GM12878 (cell line): Measurements from ENCODE around the gene NOD1. TPM values are rescaled to one million over a fixed set of nuclear protein-coding genes. Genes with fewer than 3 reads are reported as not detected.

ENCODE experiments used
- ATAC-seq: fragments of 200-7000 bp; cut with Tn5 transposase; 3 replicates; pipeline ENCODE4 v1.9.1; 2020; ENCODE audit warnings: mild to moderate bottlenecking, moderate library complexity
- BruUV-seq: library from RNA; stranded (reverse); fragments of 400-500 nt; replicated peaks from 2 replicates; lab custom pipeline; 2021; lab: Mats Ljungman, UMichigan
- CTCF ChIA-PET: fragments of 300-600 bp; sonication (Branson Sonifier 250); formaldehyde crosslinking; extraction: SDS; loops from one replicate; lab custom pipeline; 2021; ENCODE audit warnings: inconsistent platforms; lab: Yijun Ruan, JAX
- POLR2A ChIA-PET: fragments of 350-600 bp; formaldehyde crosslinking; extraction: SDS; loops from one replicate; lab custom pipeline; 2021; ENCODE audit warnings: inconsistent platforms; lab: Charles Lee
- RAD21 ChIA-PET: fragments of 300-600 bp; sonication (Branson Sonifier 250); formaldehyde crosslinking; loops from one replicate; lab custom pipeline; 2023; ENCODE audit warnings: antibody characterized with exemption; ENCODE audit not compliant: unreplicated experiment; lab: Charles Lee
- SMC1A ChIA-PET: fragments of 300-600 bp; sonication (Branson Sonifier 250); formaldehyde crosslinking; loops from one replicate; lab custom pipeline; 2023; ENCODE audit not compliant: unreplicated experiment, uncharacterized antibody; lab: Charles Lee
- DNase-seq: peaks from one replicate; pipeline ENCODE4 v3.0.0-alpha.2; 2011; ENCODE audit warnings: low read depth, low spot score
- FAIRE-seq: peaks from 3 replicates; lab custom pipeline; 2011; peaks lifted over from hg19 to GRCh38; lab: Jason Lieb, UNC
- H2AFZ ChIP-seq: 2 replicates; pipeline ENCODE4 v1.6.0; 2011; ENCODE audit warnings: low read depth, low read length, control low read depth; ENCODE audit not compliant: control insufficient read depth
- H3K27ac ChIP-seq: 2 replicates; pipeline ENCODE4 v1.5.1; 2011; ENCODE audit warnings: control low read depth; ENCODE audit not compliant: control insufficient read depth, insufficient read depth
- H3K27me3 ChIP-seq, 2 experiments: replicated peaks in 1 of 2; 2 replicates each; pipeline versions ENCODE4 v1.6.0 to v1.6.1; 2011; ENCODE audit warnings: low read length in 1 of 2; ENCODE audit not compliant: control insufficient read depth in 2 of 2, insufficient read depth in 2 of 2
- H3K36me3 ChIP-seq, 2 experiments: 2 replicates each; pipeline ENCODE4 v1.5.1; 2011; ENCODE audit warnings: low read length in 1 of 2; ENCODE audit not compliant: control insufficient read depth in 2 of 2, insufficient read depth in 2 of 2
- H3K4me1 ChIP-seq: 2 replicates; pipeline ENCODE4 v1.6.1; 2011; ENCODE audit warnings: mild to moderate bottlenecking, low read length, moderate library complexity, mixed read lengths; ENCODE audit not compliant: control insufficient read depth, insufficient read depth
- H3K4me2 ChIP-seq: 2 replicates; pipeline ENCODE4 v1.6.0; 2011; ENCODE audit warnings: control low read depth; ENCODE audit not compliant: control insufficient read depth, insufficient read depth
- H3K4me3 ChIP-seq: fragments of 200-600 bp; sonication (generic); 2 replicates; pipeline ENCODE4 v1.5.1; 2016
- H3K79me2 ChIP-seq: 2 replicates; pipeline ENCODE4 v1.6.0; 2011; ENCODE audit warnings: low read length; ENCODE audit not compliant: control insufficient read depth, insufficient read depth
- H3K9ac ChIP-seq: 2 replicates; pipeline ENCODE4 v1.8.0; 2011; ENCODE audit warnings: low read length, control low read depth, mixed read lengths; ENCODE audit not compliant: control insufficient read depth, insufficient read depth
- H3K9me3 ChIP-seq: replicated peaks from 3 replicates; pipeline ENCODE4 v1.5.1; 2011; ENCODE audit warnings: mild to moderate bottlenecking, low read length; ENCODE audit not compliant: control insufficient read depth, insufficient read depth
- H4K20me1 ChIP-seq: 2 replicates; pipeline ENCODE4 v1.6.0; 2011; ENCODE audit not compliant: control insufficient read depth, insufficient read depth
- CBFB ChIP-seq: IDR thresholded peaks from 2 replicates; pipeline ENCODE4 v1.6.1; 2016; ENCODE audit warnings: antibody characterized with exemption, low read depth
- CBX3 ChIP-seq: fragments of 200-600 bp; sonication (generic); IDR thresholded peaks from 2 replicates; pipeline ENCODE4 v1.6.1; 2016; ENCODE audit warnings: low read depth, borderline replicate concordance
- CHD1 ChIP-seq: IDR thresholded peaks from 2 replicates; pipeline ENCODE4 v1.6.1; 2012; ENCODE audit warnings: low read depth, low read length, improper control_type of control experiment
- EZH2 ChIP-seq: IDR thresholded peaks from 2 replicates; pipeline ENCODE4 v1.6.1; 2012; ENCODE audit warnings: low read depth, mild to moderate bottlenecking, control low read depth, inconsistent platforms, low read length, borderline replicate concordance; ENCODE audit not compliant: control insufficient read depth
- IKZF1 ChIP-seq: fragments of 450-650 bp; conservative IDR thresholded peaks from 2 replicates; pipeline ENCODE4 v1.6.1; 2017; ENCODE audit warnings: antibody characterized with exemption, mild to moderate bottlenecking
- NFYA ChIP-seq: IDR thresholded peaks from 2 replicates; pipeline ENCODE4 v1.6.1; 2011; ENCODE audit warnings: low read depth, mild to moderate bottlenecking, low read length, improper control_type of control experiment, borderline replicate concordance
- SP1 ChIP-seq: IDR thresholded peaks from one replicate; pipeline ENCODE4 v1.6.1; 2011; ENCODE audit warnings: low read depth, low read length
- SUPT20H ChIP-seq: IDR thresholded peaks from 2 replicates; pipeline ENCODE4 v1.6.1; 2011; ENCODE audit warnings: low read depth, mild to moderate bottlenecking, low read length, moderate library complexity, borderline replicate concordance; ENCODE audit not compliant: control insufficient read depth
- ZNF24 ChIP-seq: fragments of 450-650 bp; IDR thresholded peaks from 2 replicates; pipeline ENCODE4 v1.6.1; 2017; ENCODE audit warnings: antibody characterized with exemption, mild to moderate bottlenecking
- WGBS: methylation state at CpG from one replicate; pipeline ENCODE4 v1.1.6; 2016; ENCODE audit warnings: low lambda C conversion rate; ENCODE audit not compliant: insufficient replicate concordance, insufficient coverage; ENCODE audit errors: missing lambda C conversion rate; 5-methylcytosine and 5-hydroxymethylcytosine counted together
- in situ Hi-C: fragments of 300-500 bp; cut with MboI; formaldehyde crosslinking; loops from 9 replicates; pipeline ENCODE4 v1.14.3; 2018; ENCODE audit warnings: mixed read lengths
- intact Hi-C: fragments of 100-400 bp; cut with micrococcal nuclease; formaldehyde crosslinking; loops from one replicate; pipeline ENCODE4 v1.14.2; 2022; ENCODE audit not compliant: unreplicated experiment
- polyA plus RNA-seq, 11 experiments: library from polyadenylated mRNA; depleted of rRNA in 4 of 11; unstranded in 6 of 11; stranded (reverse) in 5 of 11; fragments of >200 nt; fragmentation: Nextera tagmentation in 4 of 11; fragmentation: Illumina TruSeq in 1 of 11; extraction: Ambion mirVana in 4 of 11; extraction: Trizol in 1 of 11; gene quantifications; 1 replicate in 1 of 11; 2 replicates in 10 of 11; pipeline versions ENCODE4 v1.2.1 to v1.2.3, GENCODE V29; 2011 to 2016; ENCODE audit warnings: inconsistent platforms in 2 of 11, missing spikeins in 2 of 11, low read depth in 1 of 11
- total RNA-seq, 4 experiments: library from RNA; depleted of rRNA in 3 of 4; stranded (reverse); fragments of >200 nt in 3 of 4; fragmentation: Illumina TruSeq in 1 of 4; extraction: Trizol in 1 of 4; gene quantifications; 2 replicates each; pipeline versions ENCODE4 v1.2.1 to v1.2.3, GENCODE V29; 2013 to 2021
- TF ChIP-seq, protein P1 (sequence below): IDR thresholded peaks from 2 replicates; pipeline ENCODE4 v1.6.1; 2011; ENCODE audit warnings: mild to moderate bottlenecking, low read depth, low read length, moderate library complexity; ENCODE audit not compliant: insufficient replicate concordance
- TF ChIP-seq, protein P2 (sequence below): IDR thresholded peaks from 2 replicates; pipeline ENCODE4 v1.6.1; 2011; ENCODE audit warnings: borderline replicate concordance, low read depth, mild to moderate bottlenecking, moderate library complexity, mixed read lengths, low read length; ENCODE audit not compliant: insufficient read depth; ENCODE audit errors: extremely low read length

The NOD1 gene
- total and polyA plus RNA-seq, 10 of the 15 experiments (the other 5 are each of a cell fraction or from before 2014, with no cell fraction given) = 1.8 to 14.6 (median 8.9) TPM

DNA sequence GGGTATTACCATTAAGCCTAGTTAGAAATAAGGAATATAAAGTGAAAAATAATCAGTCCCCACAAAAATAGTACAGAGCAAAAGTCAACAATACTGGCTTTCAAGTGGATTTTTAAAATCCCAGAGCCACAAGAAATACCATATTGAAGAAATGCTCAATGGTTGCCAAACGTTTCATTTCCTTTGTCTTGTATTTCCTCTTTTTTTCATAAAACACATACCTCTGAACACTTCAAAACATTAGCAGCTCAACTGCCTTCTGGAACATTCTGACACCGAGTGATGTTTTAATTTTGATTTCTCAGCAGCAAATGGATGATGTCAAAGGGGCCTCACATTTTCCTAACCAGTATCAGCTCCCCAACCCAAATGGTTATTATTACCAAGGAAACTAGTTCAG, 10.5 kb downstream of the NOD1 start:
- ChIA-PET CTCF (interaction anchor here (0.6 to 1.3 kb wide), 2 partner anchors 9 to 10 kb away, joined by 6 to 7 read pairs; no protein-coding TSS in a partner anchor), SMC1A (interaction anchor here (3.8 kb wide), 1 partner anchor 10 kb away, joined by 15 read pairs; the partner anchor contains the start of gene NOD1)
- Histone ChIP-seq H3K4me1 (peaks cover 30% of the 10 kb centered on the region), H3K27ac (no peak overlapping the region)
- no peak for ATAC-seq
- intact Hi-C loops = no loop called here
- TF ChIP-seq ZNF24 = peak; percentile 64; the same call in 1 of the 2 replicates
- TF ChIP-seq, protein P1, sequence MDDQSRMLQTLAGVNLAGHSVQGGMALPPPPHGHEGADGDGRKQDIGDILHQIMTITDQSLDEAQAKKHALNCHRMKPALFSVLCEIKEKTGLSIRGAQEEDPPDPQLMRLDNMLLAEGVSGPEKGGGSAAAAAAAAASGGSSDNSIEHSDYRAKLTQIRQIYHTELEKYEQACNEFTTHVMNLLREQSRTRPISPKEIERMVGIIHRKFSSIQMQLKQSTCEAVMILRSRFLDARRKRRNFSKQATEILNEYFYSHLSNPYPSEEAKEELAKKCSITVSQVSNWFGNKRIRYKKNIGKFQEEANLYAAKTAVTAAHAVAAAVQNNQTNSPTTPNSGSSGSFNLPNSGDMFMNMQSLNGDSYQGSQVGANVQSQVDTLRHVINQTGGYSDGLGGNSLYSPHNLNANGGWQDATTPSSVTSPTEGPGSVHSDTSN = no peak
- TF ChIP-seq, all 136 proteins: peak for 1
- no peak for FAIRE-seq
- no peak overlapping the region for H3K4me2 ChIP-seq
- H3K4me3 ChIP-seq = no peak overlapping the region
- in situ Hi-C loops = no loop called here
- H3K27me3 ChIP-seq = no peaks in the 10 kb centered on the region
- no TSS peak for BruUV-seq
- RAD21 ChIA-PET = no interaction called here
- H3K9ac ChIP-seq = no peak overlapping the region
- no peak for DNase-seq
- H2AFZ ChIP-seq = no peak overlapping the region
- H3K9me3 ChIP-seq = no peaks in the 10 kb centered on the region; the same call in 2 of the 3 replicates
- 0 out of 4 replicates have a peak, but pooled peaks cover 0 to 6% of the 10 kb centered on the region in 2 experiments for H3K36me3 ChIP-seq
- WGBS = 49% methylated on average over 2 of the region's 2 CpGs
- POLR2A ChIA-PET = interaction anchor here (0.6 kb wide), 1 partner anchor 32 kb away, joined by 3 read pairs; no protein-coding TSS in a partner anchor
- peaks cover 4% of the 10 kb centered on the region for H3K79me2 ChIP-seq
- H4K20me1 ChIP-seq = no peaks in the 10 kb centered on the region

DNA sequence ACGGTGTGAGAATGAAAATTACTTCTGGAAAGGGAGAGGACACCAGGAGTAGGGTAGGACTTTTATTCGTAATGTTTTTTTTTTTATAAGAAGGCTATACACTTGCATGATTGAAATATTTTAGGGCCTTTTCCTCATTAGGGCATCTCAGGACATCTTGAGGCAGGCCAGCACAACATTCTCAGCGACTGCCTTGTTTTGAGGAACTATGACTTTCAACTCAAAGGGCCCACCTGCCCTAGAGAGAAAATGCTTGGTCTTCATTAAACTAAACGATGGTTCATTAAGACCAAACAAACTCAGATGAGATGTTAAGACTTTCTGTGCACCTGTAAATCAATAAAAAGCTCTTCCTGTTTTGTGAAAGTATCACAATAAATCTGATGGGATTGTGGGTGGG, 11.3 kb downstream of the NOD1 start:
- Histone ChIP-seq H3K9ac (no peak overlapping the region), H3K27ac (no peak overlapping the region), H3K4me1 (peaks cover 37% of the 10 kb centered on the region), H4K20me1 (no peaks in the 10 kb centered on the region), H3K4me2 (no peak overlapping the region), H3K4me3 (no peak overlapping the region), H3K27me3 (no peaks in the 10 kb centered on the region), H3K36me3 (0 out of 4 replicates have a peak, but pooled peaks cover 0 to 6% of the 10 kb centered on the region in 2 experiments), H3K79me2 (peaks cover 4% of the 10 kb centered on the region), H3K9me3 (no peaks in the 10 kb centered on the region), H2AFZ (no peak overlapping the region)
- CTCF ChIA-PET = interaction anchor here (0.6 kb wide), 1 partner anchor 9 kb away, joined by 6 read pairs; no protein-coding TSS in a partner anchor
- SMC1A ChIA-PET = interaction anchor here (3.8 kb wide), 1 partner anchor 11 kb away, joined by 15 read pairs; the partner anchor contains the start of gene NOD1
- RAD21 ChIA-PET = no interaction called here
- BruUV-seq = no TSS peak
- WGBS = 74% methylated on average over 4 of the region's 4 CpGs
- ATAC-seq (no peak), FAIRE-seq (no peak), DNase-seq (no peak)
- POLR2A ChIA-PET = interaction anchor here (1.5 kb wide), 1 partner anchor 145 kb away, joined by 4 read pairs; no protein-coding TSS in a partner anchor
- in situ Hi-C loops = no loop called here
- intact Hi-C loops = no loop called here
- TF ChIP-seq CHD1 (no peak), NFYA (no peak), SUPT20H (no peak), EZH2 (no peak), SP1 (no peak), CBX3 (no peak), IKZF1 (no peak), CBFB (no peak)
- TF ChIP-seq, protein P1 = no peak
- TF ChIP-seq, protein P2, sequence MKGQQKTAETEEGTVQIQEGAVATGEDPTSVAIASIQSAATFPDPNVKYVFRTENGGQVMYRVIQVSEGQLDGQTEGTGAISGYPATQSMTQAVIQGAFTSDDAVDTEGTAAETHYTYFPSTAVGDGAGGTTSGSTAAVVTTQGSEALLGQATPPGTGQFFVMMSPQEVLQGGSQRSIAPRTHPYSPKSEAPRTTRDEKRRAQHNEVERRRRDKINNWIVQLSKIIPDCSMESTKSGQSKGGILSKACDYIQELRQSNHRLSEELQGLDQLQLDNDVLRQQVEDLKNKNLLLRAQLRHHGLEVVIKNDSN = no peak
